HepG2 (cell line): ENCODE results near the gene HELZ. TPM values are rescaled to one million over a fixed set of nuclear protein-coding genes. Genes with fewer than 3 reads are reported as not detected.

Source experiments
- BORCS8-MEF2B ChIP-seq: sonication (generic); formaldehyde crosslinking; IDR thresholded peaks from 2 replicates; pipeline ENCODE4 v1.8.0; 2022; ENCODE audit warnings: mild to moderate bottlenecking, missing genetic modification reagents
- CREM ChIP-seq, 2 experiments: sonication (generic) in 1 of 2; formaldehyde crosslinking in 1 of 2; IDR thresholded peaks; 2 replicates each; pipeline versions ENCODE4 v1.4.0 to v1.6.1; 2016 to 2020; ENCODE audit warnings: antibody characterized with exemption in 1 of 2, mild to moderate bottlenecking in 1 of 2, missing genetic modification reagents in 1 of 2
- ELF4 ChIP-seq: sonication (generic); formaldehyde crosslinking; IDR thresholded peaks from 2 replicates; pipeline ENCODE4 v1.5.0; 2020; ENCODE audit warnings: missing genetic modification reagents, mild to moderate bottlenecking, moderate library complexity, borderline replicate concordance
- HCFC1 ChIP-seq: fragments of 150-350 bp; IDR thresholded peaks from 2 replicates; pipeline ENCODE4 v1.6.1; 2014; ENCODE audit warnings: low read depth, low read length
- HDAC6 ChIP-seq: fragments of 200-600 bp; sonication (generic); IDR thresholded peaks from 2 replicates; pipeline ENCODE4 v1.7.0; 2017; ENCODE audit warnings: mild to moderate bottlenecking, antibody characterized with exemption, low read length, low read depth
- KDM1A ChIP-seq: IDR thresholded peaks from 2 replicates; pipeline ENCODE4 v1.6.1; 2016; ENCODE audit warnings: missing compliant biosample characterization
- MATR3 ChIP-seq: sonication (generic); formaldehyde crosslinking; IDR thresholded peaks from 2 replicates; pipeline ENCODE4 v1.4.0; 2020; ENCODE audit warnings: missing genetic modification reagents
- PHF5A ChIP-seq: IDR thresholded peaks from one replicate; pipeline ENCODE4 v1.6.1; 2018; ENCODE audit warnings: low read depth, missing genetic modification reagents; ENCODE audit not compliant: unreplicated experiment
- POGK ChIP-seq: sonication (generic); formaldehyde crosslinking; conservative IDR thresholded peaks from 2 replicates; pipeline ENCODE4 v1.8.0; 2022; ENCODE audit warnings: mild to moderate bottlenecking, moderate library complexity, missing genetic modification reagents
- RELA ChIP-seq: sonication (generic); formaldehyde crosslinking; IDR thresholded peaks from 2 replicates; pipeline ENCODE4 v1.4.0; 2020; ENCODE audit warnings: missing genetic modification reagents
- RXRB ChIP-seq: IDR thresholded peaks from 2 replicates; pipeline ENCODE4 v1.6.1; 2016; ENCODE audit warnings: borderline replicate concordance, missing genetic modification reagents, missing compliant biosample characterization
- SNAI1 ChIP-seq: sonication (generic); formaldehyde crosslinking; IDR thresholded peaks from 2 replicates; pipeline ENCODE4 v1.5.0; 2020; ENCODE audit warnings: mild to moderate bottlenecking, missing genetic modification reagents, borderline replicate concordance
- STAG1 ChIP-seq: sonication (generic); formaldehyde crosslinking; IDR thresholded peaks from 2 replicates; pipeline ENCODE4 v1.4.0; 2020; ENCODE audit warnings: missing genetic modification reagents
- ZKSCAN5 ChIP-seq: sonication (generic); formaldehyde crosslinking; IDR thresholded peaks from 2 replicates; pipeline ENCODE4 v1.5.1; 2020; ENCODE audit warnings: mild to moderate bottlenecking, missing genetic modification reagents
- ZNF124 ChIP-seq: sonication (generic); formaldehyde crosslinking; IDR thresholded peaks from 2 replicates; pipeline ENCODE4 v1.4.0; 2020; ENCODE audit warnings: missing genetic modification reagents
- ZNF274 ChIP-seq: sonication (generic); formaldehyde crosslinking; IDR thresholded peaks from 2 replicates; pipeline ENCODE4 v1.5.1; 2020; ENCODE audit warnings: mild to moderate bottlenecking, missing genetic modification reagents
- ZNF281 ChIP-seq: sonication (generic); formaldehyde crosslinking; IDR thresholded peaks from 2 replicates; pipeline ENCODE4 v1.4.0; 2020; ENCODE audit warnings: missing genetic modification reagents, borderline replicate concordance
- ZNF563 ChIP-seq: sonication (generic); formaldehyde crosslinking; IDR thresholded peaks from 2 replicates; pipeline ENCODE4 v1.8.0; 2022; ENCODE audit warnings: mild to moderate bottlenecking, moderate library complexity, missing genetic modification reagents
- ZNF83 ChIP-seq: sonication (generic); formaldehyde crosslinking; IDR thresholded peaks from 2 replicates; pipeline ENCODE4 v1.4.0; 2020; ENCODE audit warnings: missing genetic modification reagents, mild to moderate bottlenecking, borderline replicate concordance
- polyA plus RNA-seq, 8 experiments: library from polyadenylated mRNA; depleted of rRNA in 3 of 8; stranded (reverse) in 7 of 8; unstranded in 1 of 8; fragments of >200 nt; fragmentation: Illumina TruSeq in 4 of 8; extraction: Trizol in 4 of 8; gene quantifications; 2 replicates each; pipeline versions ENCODE4 v1.2.1 to v1.2.3, GENCODE V29; 2011 to 2016; ENCODE audit warnings: low read depth in 4 of 8, missing spikeins in 1 of 8, mixed read lengths in 1 of 8; ENCODE audit not compliant: insufficient read depth in 1 of 8
- total RNA-seq, 5 experiments: library from RNA; depleted of rRNA; stranded (reverse); fragments of >200 nt; fragmentation: Illumina TruSeq; extraction: Trizol; gene quantifications; 2 replicates each; pipeline ENCODE4 v1.2.3, GENCODE V29; 2016; ENCODE audit warnings: low read depth in 1 of 5
- TF ChIP-seq, protein P1 (sequence below): sonication (generic); formaldehyde crosslinking; IDR thresholded peaks from 2 replicates; pipeline ENCODE4 v1.4.0; 2020; ENCODE audit warnings: missing genetic modification reagents
- TF ChIP-seq, protein P2 (sequence below): sonication (generic); formaldehyde crosslinking; IDR thresholded peaks from 2 replicates; pipeline ENCODE4 v1.9.0; 2021; ENCODE audit warnings: missing genetic modification reagents, borderline replicate concordance

HELZ gene
- total and polyA plus RNA-seq, 2 of the 13 experiments (the other 11 are each of a cell fraction or from before 2014, with no cell fraction given), result 35.3 to 52.4 TPM

- no peak for TF ChIP-seq RXRB (CRISPR knock-in tag)
- 0 out of 2 replicates have a peak, but pooled peaks have one; percentile 28 for TF ChIP-seq ZNF83 (CRISPR knock-in tag)
- TF ChIP-seq, protein P1, sequence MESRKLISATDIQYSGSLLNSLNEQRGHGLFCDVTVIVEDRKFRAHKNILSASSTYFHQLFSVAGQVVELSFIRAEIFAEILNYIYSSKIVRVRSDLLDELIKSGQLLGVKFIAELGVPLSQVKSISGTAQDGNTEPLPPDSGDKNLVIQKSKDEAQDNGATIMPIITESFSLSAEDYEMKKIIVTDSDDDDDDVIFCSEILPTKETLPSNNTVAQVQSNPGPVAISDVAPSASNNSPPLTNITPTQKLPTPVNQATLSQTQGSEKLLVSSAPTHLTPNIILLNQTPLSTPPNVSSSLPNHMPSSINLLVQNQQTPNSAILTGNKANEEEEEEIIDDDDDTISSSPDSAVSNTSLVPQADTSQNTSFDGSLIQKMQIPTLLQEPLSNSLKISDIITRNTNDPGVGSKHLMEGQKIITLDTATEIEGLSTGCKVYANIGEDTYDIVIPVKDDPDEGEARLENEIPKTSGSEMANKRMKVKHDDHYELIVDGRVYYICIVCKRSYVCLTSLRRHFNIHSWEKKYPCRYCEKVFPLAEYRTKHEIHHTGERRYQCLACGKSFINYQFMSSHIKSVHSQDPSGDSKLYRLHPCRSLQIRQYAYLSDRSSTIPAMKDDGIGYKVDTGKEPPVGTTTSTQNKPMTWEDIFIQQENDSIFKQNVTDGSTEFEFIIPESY (CRISPR knock-in tag), result peak; percentile 42; the same call in 1 of the 2 replicates
- 0 out of 2 replicates have a peak, but pooled peaks have one; percentile 9 for TF ChIP-seq SNAI1
- TF ChIP-seq POGK (CRISPR knock-in tag), result peak; percentile 49; the same call in 1 of the 2 replicates
- no peak for TF ChIP-seq KDM1A (CRISPR knock-in tag)
- TF ChIP-seq PHF5A (CRISPR knock-in tag), result no peak
- TF ChIP-seq BORCS8-MEF2B (CRISPR knock-in tag), result no peak; the same call in 1 of the 2 replicates
- TF ChIP-seq ZNF281 (CRISPR knock-in tag), result no peak
- TF ChIP-seq ZNF274 (CRISPR knock-in tag), result no peak
- no peak for TF ChIP-seq ZNF563 (CRISPR knock-in tag)
- TF ChIP-seq CREM (IDR thresholded peaks at IDR 0.05), result no peak
- TF ChIP-seq CREM (CRISPR knock-in tag; IDR thresholded peaks at IDR 0.05), result no peak
- TF ChIP-seq RELA, result no peak
- no peak for TF ChIP-seq ZKSCAN5
- TF ChIP-seq ZNF124 (CRISPR knock-in tag), result no peak
- TF ChIP-seq, protein P2, sequence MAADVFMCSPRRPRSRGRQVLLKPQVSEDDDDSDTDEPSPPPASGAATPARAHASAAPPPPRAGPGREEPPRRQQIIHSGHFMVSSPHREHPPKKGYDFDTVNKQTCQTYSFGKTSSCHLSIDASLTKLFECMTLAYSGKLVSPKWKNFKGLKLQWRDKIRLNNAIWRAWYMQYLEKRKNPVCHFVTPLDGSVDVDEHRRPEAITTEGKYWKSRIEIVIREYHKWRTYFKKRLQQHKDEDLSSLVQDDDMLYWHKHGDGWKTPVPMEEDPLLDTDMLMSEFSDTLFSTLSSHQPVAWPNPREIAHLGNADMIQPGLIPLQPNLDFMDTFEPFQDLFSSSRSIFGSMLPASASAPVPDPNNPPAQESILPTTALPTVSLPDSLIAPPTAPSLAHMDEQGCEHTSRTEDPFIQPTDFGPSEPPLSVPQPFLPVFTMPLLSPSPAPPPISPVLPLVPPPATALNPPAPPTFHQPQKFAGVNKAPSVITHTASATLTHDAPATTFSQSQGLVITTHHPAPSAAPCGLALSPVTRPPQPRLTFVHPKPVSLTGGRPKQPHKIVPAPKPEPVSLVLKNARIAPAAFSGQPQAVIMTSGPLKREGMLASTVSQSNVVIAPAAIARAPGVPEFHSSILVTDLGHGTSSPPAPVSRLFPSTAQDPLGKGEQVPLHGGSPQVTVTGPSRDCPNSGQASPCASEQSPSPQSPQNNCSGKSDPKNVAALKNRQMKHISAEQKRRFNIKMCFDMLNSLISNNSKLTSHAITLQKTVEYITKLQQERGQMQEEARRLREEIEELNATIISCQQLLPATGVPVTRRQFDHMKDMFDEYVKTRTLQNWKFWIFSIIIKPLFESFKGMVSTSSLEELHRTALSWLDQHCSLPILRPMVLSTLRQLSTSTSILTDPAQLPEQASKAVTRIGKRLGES (CRISPR knock-in tag), result no peak
- no peak for TF ChIP-seq HCFC1
- no peak for TF ChIP-seq ELF4
- no peak for TF ChIP-seq STAG1 (CRISPR knock-in tag)
- TF ChIP-seq MATR3, result no peak
- TF ChIP-seq HDAC6, result no peak
These were observed 2.5 kb upstream of the HELZ start (continued) for GRCh38 chr17:67247416-67247900.
